Vagina (tissue), 2 donors: ENCODE data around the gene CRIP3. TPM values are rescaled to one million over a fixed set of nuclear protein-coding genes. Genes with fewer than 3 reads are reported as not detected.
"Not testable (repeated sequence)": the region's sequence is repeated elsewhere in the genome, so short reads cannot be mapped to it uniquely, and the experiment has no call there.

ENCODE experiments used
- DNase-seq, 2 donors: peaks; one replicate each; pipeline ENCODE4 v3.0.0-alpha.2; 2017; ENCODE audit errors: extremely low spot score in 2 of 2
- H3K27ac ChIP-seq: fragments of 200-600 bp; sonication (generic); one replicate; pipeline ENCODE4 v1.5.1; 2019
- H3K27me3 ChIP-seq: fragments of 200-600 bp; sonication (generic); one replicate; pipeline ENCODE4 v1.5.1; 2019
- H3K36me3 ChIP-seq, 2 donors: fragments of 200-600 bp; sonication (generic); one replicate each; pipeline ENCODE4 v1.5.1; 2017 to 2019
- H3K4me1 ChIP-seq: fragments of 200-600 bp; sonication (generic); one replicate; pipeline ENCODE4 v1.5.1; 2019
- H3K4me3 ChIP-seq, 2 donors: fragments of 200-600 bp; sonication (generic); 1 replicate in 1 of 2; 2 replicates in 1 of 2; pipeline ENCODE4 v1.5.1; 2016 to 2019
- H3K9me3 ChIP-seq: fragments of 200-600 bp; sonication (generic); one replicate; pipeline ENCODE4 v1.5.1; 2019
- CTCF ChIP-seq, 3 experiments: fragments of 450-650 bp in 2 of 3; fragments of 200-600 bp in 1 of 3; sonication (generic) in 1 of 3; IDR thresholded peaks; one replicate each; pipeline ENCODE4 v1.5.1; 2017 to 2019; ENCODE audit warnings: antibody characterized with exemption in 3 of 3, mild to moderate bottlenecking in 2 of 3, moderate library complexity in 2 of 3
- POLR2A ChIP-seq, 2 donors: fragments of 450-650 bp; IDR thresholded peaks; one replicate each; pipeline ENCODE4 v1.6.1; 2017; ENCODE audit warnings: antibody characterized with exemption in 2 of 2, mild to moderate bottlenecking in 2 of 2, moderate library complexity in 2 of 2
- POLR2AphosphoS5 ChIP-seq, 2 donors: sonication (generic); formaldehyde crosslinking; IDR thresholded peaks; one replicate each; pipeline ENCODE4 v1.9.0; 2017; ENCODE audit warnings: antibody characterized with exemption in 2 of 2, mild to moderate bottlenecking in 2 of 2, low read depth in 1 of 2; ENCODE audit not compliant: insufficient read depth in 1 of 2
- intact Hi-C: fragments of 100-400 bp; cut with DNase I; formaldehyde crosslinking; loops from one replicate; pipeline ENCODE4 v1.15.1; 2023
- total RNA-seq: library from RNA; depleted of rRNA; stranded (reverse); fragments of >200 nt; gene quantifications from one replicate; pipeline ENCODE4 v1.2.3, GENCODE V29; 2016

Gene CRIP3
- total RNA-seq = not detected

- TF ChIP-seq POLR2A (IDR thresholded peaks at IDR 0.05) (no peak), POLR2AphosphoS5 (IDR thresholded peaks at IDR 0.05; ENCODE audit: insufficient read depth in 1 of 2, low read depth in 1 of 2) (peak in 1 of 2 donors; percentile 7), CTCF (IDR thresholded peaks at IDR 0.05) (no peak)
- Histone ChIP-seq H3K9me3 (no peaks in the 10 kb centered on the region), H3K4me1 (peaks cover 14% of the 10 kb centered on the region), H3K27me3 (no peaks in the 10 kb centered on the region), H3K36me3 (no peaks in the 10 kb centered on the region), H3K4me3 (peak within 1 kb of the TSS; percentile 36 to 44), H3K27ac (no peak within 1 kb of the TSS)
- DNase-seq = no peak
- intact Hi-C loops = no loop called here
These were observed at the start of gene CRIP3 for GRCh38 chr6:43308101-43308989. CRIP3 (minus strand) TSS chr6:43308826; CDS start chr6:43308792, 34 bp downstream.

GRCh38 chr6:43355862-43356590 lies 47.4 kb upstream of the CRIP3 start:
- no peak overlapping the region for H3K4me3 ChIP-seq
- peaks cover 0 to 45% of the 10 kb centered on the region in 2 donors for H3K36me3 ChIP-seq
- no peaks in the 10 kb centered on the region for H3K27me3 ChIP-seq
- H3K27ac ChIP-seq = no peak overlapping the region
- DNase-seq = no peak
- H3K9me3 ChIP-seq = no peaks in the 10 kb centered on the region
- intact Hi-C loops = no loop called here
- H3K4me1 ChIP-seq = no peaks in the 10 kb centered on the region
- TF ChIP-seq CTCF (IDR thresholded peaks at IDR 0.05) (no peak), POLR2A (IDR thresholded peaks at IDR 0.05) (no peak), POLR2AphosphoS5 (IDR thresholded peaks at IDR 0.05; ENCODE audit: insufficient read depth in 1 of 2, low read depth in 1 of 2) (no peak)

GRCh38 chr6:43351951-43352350 lies 43.3 kb upstream of the CRIP3 start:
- intact Hi-C loops, H3K4me3 ChIP-seq, DNase-seq, H3K27ac ChIP-seq, H3K9me3 ChIP-seq, H3K27me3 ChIP-seq, H3K4me1 ChIP-seq: not testable (repeated sequence)
- H3K36me3 ChIP-seq = peaks cover 0 to 59% of the 10 kb centered on the region in 2 donors

GRCh38 chr6:43347444-43347843 lies 38.8 kb upstream of the CRIP3 start:
- H3K4me1 ChIP-seq = no peaks in the 10 kb centered on the region
- H3K4me3 ChIP-seq = no peak overlapping the region
- intact Hi-C loops = no loop called here
- H3K9me3 ChIP-seq = no peaks in the 10 kb centered on the region
- H3K36me3 ChIP-seq = peaks cover 0 to 63% of the 10 kb centered on the region in 2 donors
- TF ChIP-seq CTCF (IDR thresholded peaks at IDR 0.05) (no peak), POLR2A (IDR thresholded peaks at IDR 0.05) (no peak), POLR2AphosphoS5 (IDR thresholded peaks at IDR 0.05; ENCODE audit: insufficient read depth in 1 of 2, low read depth in 1 of 2) (no peak)
- H3K27me3 ChIP-seq = no peaks in the 10 kb centered on the region
- no peak overlapping the region for H3K27ac ChIP-seq
- DNase-seq = no peak

GRCh38 chr6:43347021-43347420 lies 38.4 kb upstream of the CRIP3 start:
- peaks cover 0 to 68% of the 10 kb centered on the region in 2 donors for H3K36me3 ChIP-seq
- intact Hi-C loops = no loop called here
- no peaks in the 10 kb centered on the region for H3K9me3 ChIP-seq
- no peaks in the 10 kb centered on the region for H3K27me3 ChIP-seq
- no peaks in the 10 kb centered on the region for H3K4me1 ChIP-seq
- TF ChIP-seq CTCF (IDR thresholded peaks at IDR 0.05) (no peak), POLR2AphosphoS5 (IDR thresholded peaks at IDR 0.05; ENCODE audit: insufficient read depth in 1 of 2, low read depth in 1 of 2) (no peak), POLR2A (IDR thresholded peaks at IDR 0.05) (no peak)
- DNase-seq = no peak
- no peak overlapping the region for H3K27ac ChIP-seq
- H3K4me3 ChIP-seq = no peak overlapping the region

GRCh38 chr6:43346243-43346642 lies 37.6 kb upstream of the CRIP3 start:
- H3K27ac ChIP-seq, H3K9me3 ChIP-seq, H3K4me1 ChIP-seq, H3K27me3 ChIP-seq, DNase-seq, H3K4me3 ChIP-seq, intact Hi-C loops: not testable (repeated sequence)
- peaks cover 0 to 70% of the 10 kb centered on the region in 2 donors for H3K36me3 ChIP-seq
